Measurements from ENCODE around the gene ERLEC1. TPM values are rescaled to one million over a fixed set of nuclear protein-coding genes. Genes with fewer than 3 reads are reported as not detected.

ERLEC1 gene
- polyA plus RNA-seq, 4 donors = 57.5 to 79.3 (median 71.2) TPM

Other genes with a start within 250 kb of the ERLEC1 start
- 1 to 10 TPM; 3.6 to 6.2 (median 4.4) TPM for gene CHAC2, start 19.2 kb upstream of the ERLEC1 start, polyA plus RNA-seq (ENCODE audit: insufficient read length in 4 of 4)
- 10 to 100 TPM; 28.6 to 36.3 (median 31.5) TPM for gene ASB3, start 91 bp upstream of the ERLEC1 start, polyA plus RNA-seq (ENCODE audit: insufficient read length in 4 of 4)
- 1 to 10 TPM; 1.5 to 4.4 (median 2.9) TPM for gene GPR75, start 72.9 kb downstream of the ERLEC1 start, polyA plus RNA-seq (ENCODE audit: insufficient read length in 4 of 4)
- gene PSME4, start 183.9 kb downstream of the ERLEC1 start, polyA plus RNA-seq (ENCODE audit: insufficient read length in 4 of 4) = 10 to 100 TPM; 48.9 to 75.3 (median 58.6) TPM